GM19025 (cell line): ENCODE results near the gene UGT1A9.
"Not testable (repeated sequence)": the region's sequence is repeated elsewhere in the genome, so short reads cannot be mapped to it uniquely, and the experiment has no call there.

Source experiments
- ATAC-seq: cut with Tn5 transposase; IDR thresholded peaks from one replicate; pipeline ENCODE4 v1.9.1; 2021; ENCODE audit warnings: mild to moderate bottlenecking, low read depth, moderate library complexity; ENCODE audit not compliant: unreplicated experiment

Gene UGT1A9

DNA sequence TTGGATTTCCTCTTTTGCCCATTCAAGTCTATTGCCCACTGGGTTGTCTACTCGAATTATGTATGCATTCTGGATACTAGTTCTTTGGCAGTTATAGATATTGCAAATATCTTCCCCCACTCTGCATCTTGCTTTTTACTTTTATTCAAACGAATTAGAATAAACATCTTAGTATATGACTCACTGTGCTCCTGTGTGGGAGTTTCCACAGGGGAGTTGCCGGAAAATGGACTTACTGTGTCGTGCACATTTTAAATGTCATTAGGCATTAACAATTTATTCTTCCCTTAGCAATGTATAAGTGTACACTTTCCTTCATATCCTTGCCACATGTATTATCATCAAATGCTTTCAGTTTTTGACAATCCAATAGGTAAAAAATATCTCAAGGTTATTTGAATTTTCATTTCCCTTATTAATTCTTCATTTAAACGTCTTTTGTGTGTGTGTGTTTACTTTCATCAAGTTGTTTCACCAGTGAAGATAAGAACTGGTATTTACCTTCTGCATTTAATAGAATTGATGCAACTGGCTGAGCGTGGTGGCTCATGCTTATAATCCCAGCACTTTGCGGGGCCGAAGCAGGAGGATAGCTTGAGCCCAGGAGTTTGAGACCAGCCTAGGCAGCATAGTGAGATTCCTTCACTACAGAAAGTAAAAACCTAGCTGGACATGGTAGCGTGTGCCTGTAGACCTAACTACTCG lies 36.4 kb downstream of the UGT1A9 start:
- ATAC-seq, result no peak

DNA sequence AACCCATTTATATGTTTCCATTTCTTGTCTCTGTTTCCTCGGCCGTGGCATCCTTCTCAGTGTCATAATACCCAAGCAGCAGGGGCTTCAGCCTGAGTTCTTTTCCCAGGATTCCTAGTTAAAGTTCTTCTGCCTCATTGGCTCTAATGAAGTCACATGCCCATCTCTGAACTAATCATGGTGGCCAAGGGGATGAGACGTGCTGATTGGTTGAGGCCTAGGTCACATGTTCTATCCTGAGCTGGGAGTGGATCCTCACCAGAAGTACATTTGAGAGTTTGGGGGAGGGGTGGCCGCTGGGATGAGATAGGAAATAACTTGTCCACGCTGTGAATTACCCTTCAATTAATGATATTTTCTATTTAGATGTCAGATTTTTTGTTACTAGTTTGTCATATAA lies 37.2 kb downstream of the UGT1A9 start:
- no peak for ATAC-seq

DNA sequence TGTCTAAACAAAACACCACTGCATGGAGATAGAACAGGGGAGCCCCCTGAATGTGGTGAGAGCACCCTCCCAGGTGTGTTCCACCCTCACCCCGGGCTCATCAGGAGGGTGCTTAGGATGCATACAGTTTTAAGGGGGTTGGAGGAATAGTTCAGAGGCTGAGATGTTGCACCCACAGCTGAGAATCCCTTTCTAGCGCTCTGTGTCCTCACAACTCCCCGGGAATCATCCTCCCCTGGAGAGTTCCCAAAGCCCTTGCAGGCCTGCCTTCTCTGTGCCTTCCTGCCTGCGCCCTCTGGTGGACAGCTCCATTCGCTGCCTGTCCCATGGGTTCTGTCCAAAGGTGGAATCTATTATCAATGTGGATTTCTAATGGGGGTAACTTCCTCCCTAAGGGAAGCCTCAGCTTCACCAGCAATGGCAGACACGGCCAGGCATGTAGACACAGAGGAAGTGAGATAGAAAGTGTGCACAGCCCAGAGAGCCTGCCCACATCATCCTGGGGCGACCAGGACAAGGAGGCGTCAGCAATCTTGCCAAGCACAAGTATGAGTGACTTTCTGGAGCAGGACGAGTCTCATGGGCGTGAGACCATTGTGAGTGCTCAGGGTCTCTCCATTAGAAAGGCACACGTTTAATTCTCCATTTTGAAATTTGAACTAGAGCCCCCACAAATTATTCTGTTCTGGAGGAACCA lies 39.8 kb downstream of the UGT1A9 start:
- peak; percentile 53 for ATAC-seq

DNA sequence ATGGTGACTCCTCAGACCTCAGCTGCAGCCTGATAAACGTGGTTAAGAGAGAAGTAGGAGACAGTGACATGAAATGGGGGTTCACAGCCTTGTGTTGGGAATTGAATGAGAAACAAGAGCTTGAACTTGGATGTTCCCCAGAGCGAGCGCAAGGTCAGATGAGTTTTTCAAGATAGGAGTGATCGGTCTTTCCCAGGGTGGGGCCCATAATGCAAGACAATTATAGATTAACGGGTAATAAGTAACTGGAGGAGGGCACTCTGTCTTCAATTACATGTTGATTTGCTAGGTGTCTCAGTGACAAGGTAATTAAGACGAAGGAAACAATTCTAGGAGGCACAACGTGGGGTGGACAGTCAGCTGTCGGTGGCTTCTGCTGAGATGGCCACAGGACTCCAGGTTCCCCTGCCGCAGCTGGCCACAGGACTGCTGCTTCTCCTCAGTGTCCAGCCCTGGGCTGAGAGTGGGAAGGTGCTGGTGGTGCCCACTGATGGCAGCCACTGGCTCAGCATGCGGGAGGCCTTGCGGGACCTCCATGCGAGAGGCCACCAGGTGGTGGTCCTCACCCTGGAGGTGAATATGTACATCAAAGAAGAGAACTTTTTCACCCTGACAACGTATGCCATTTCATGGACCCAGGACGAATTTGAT lies 41.0 kb downstream of the UGT1A9 start, which contains the start of gene UGT1A5:
UGT1A5 (plus strand) TSS at position 297 of the 651 bp plus-strand sequence; CDS start at position 382, 85 bp downstream.
- ATAC-seq, result no peak

DNA sequence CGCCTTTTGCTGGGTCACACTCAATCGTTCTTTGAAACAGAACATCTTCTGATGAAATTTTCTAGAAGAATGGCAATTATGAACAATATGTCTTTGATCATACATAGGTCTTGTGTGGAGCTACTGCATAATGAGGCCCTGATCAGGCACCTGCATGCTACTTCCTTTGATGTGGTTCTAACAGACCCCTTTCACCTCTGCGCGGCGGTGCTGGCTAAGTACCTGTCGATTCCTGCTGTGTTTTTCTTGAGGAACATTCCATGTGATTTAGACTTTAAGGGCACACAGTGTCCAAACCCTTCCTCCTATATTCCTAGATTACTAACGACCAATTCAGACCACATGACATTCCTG lies 41.5 kb downstream of the UGT1A9 start:
- ATAC-seq, result no peak

DNA sequence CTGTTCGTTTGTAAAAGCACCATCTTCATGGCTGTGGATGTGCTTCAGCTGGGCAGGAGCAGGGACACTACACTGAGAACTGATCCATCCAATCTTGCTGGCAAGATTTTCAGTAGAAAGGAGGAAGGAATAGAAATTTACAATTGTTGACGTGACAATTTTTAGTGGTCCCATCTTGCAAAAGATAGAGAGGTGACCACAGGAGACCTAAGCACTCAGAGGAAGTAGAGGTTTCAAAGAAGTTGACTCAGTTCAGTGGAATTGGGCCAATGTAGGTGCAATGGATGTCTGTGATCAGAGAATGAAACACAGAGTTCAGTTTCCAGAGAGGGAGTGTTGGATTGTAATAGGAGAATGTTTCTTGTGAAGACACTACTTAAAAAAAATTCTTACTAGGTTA lies 42.4 kb downstream of the UGT1A9 start:
- ATAC-seq, result no peak

DNA sequence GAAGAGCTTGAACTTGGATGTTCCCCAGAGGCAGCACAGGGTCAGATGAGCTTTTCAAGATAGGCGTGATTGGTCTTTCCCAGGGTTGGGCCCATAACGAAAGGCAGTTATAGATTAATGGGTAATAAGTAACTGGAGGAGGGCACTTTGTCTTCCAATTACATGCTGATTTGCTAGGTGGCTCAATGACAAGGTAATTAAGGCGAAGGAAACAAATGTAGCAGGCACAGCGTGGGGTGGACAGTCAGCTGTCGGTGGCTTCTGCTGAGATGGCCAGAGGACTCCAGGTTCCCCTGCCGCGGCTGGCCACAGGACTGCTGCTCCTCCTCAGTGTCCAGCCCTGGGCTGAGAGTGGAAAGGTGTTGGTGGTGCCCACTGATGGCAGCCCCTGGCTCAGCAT lies 46.9 kb downstream of the UGT1A9 start, which contains the start of gene UGT1A4:
UGT1A4 (plus strand) TSS at position 185 of the 400 bp plus-strand sequence; CDS start at position 270, 85 bp downstream.
- ATAC-seq, result no peak

DNA sequence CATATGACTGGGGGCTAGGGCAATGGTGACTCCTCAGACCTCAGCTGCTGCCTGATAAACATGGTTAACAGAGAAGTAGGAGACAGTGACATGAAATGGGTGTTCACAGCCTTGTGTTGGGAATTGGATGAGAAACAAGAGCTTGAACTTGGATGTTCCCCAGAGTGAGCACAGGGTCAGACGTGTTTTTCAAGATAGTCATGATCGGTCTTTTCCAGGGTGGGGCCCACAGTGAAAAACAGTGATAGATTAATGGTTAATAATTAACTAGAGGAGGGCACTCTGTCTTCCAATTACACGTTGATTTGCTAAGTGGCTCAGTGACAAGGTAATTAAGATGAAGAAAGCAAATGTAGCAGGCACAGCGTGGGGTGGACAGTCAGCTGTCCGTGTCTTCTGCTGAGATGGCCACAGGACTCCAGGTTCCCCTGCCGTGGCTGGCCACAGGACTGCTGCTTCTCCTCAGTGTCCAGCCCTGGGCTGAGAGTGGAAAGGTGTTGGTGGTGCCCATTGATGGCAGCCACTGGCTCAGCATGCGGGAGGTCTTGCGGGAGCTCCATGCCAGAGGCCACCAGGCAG lies 57.1 kb downstream of the UGT1A9 start, which contains the start of gene UGT1A3:
UGT1A3 (plus strand) TSS at position 320 of the 579 bp plus-strand sequence; CDS start at position 405, 85 bp downstream.
- ATAC-seq, result no peak

DNA sequence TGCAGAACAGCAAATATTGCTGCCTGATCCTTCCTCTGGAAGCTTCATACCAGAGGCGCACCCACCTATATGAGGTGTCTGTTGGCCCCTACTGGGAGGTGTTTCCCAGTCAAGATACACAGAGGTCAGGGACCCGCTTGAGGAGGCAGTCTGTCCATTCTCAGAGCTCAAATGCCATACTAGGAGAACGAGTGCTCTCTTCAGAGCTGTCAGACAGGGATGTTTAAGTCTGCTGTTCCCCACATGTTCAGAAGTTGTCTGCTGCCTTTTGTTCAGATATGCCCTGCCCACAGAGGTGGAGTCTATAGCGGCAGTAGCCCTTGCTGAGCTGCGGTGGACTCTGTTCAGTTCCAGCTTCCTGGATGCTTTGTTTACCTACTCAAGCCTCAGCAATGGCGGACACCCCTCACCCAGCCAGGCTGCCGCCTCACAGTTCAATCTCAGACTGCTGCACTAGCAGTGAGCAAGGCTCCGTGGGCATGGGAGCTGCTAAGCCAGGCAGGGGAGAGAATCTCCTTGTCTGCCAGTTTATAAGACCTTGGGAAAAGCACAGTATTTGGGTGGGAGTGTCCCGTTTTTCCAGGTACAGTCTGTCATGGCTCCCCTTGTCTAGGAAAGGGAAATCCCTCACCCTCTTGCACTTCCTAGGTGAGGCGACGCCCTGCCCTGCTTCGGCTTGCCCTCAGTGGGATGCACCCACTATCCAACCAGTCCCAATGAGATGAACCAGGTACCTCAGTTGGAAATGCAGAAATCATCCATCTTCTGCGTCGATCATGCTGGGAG lies 65.4 kb downstream of the UGT1A9 start:
- not testable (repeated sequence) for ATAC-seq

DNA sequence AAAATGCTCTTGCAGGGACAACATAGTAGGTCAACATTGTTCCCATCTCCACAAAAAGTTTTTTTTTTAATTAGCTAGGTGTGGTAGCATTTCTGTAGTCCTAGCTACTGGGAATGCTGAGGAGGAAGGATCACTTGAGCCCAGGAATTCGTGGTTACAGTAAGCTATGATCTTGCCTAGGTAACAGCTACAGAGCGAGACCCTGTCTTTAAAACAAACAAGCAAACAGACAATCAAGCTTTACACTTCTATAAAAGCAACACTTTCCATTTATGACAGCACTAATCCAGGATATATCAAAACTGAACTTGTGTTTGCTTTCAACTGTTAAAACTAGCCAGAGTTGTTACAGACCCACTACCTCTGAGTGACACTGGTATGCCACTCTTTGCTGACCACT lies 69.2 kb downstream of the UGT1A9 start:
- no peak for ATAC-seq

DNA sequence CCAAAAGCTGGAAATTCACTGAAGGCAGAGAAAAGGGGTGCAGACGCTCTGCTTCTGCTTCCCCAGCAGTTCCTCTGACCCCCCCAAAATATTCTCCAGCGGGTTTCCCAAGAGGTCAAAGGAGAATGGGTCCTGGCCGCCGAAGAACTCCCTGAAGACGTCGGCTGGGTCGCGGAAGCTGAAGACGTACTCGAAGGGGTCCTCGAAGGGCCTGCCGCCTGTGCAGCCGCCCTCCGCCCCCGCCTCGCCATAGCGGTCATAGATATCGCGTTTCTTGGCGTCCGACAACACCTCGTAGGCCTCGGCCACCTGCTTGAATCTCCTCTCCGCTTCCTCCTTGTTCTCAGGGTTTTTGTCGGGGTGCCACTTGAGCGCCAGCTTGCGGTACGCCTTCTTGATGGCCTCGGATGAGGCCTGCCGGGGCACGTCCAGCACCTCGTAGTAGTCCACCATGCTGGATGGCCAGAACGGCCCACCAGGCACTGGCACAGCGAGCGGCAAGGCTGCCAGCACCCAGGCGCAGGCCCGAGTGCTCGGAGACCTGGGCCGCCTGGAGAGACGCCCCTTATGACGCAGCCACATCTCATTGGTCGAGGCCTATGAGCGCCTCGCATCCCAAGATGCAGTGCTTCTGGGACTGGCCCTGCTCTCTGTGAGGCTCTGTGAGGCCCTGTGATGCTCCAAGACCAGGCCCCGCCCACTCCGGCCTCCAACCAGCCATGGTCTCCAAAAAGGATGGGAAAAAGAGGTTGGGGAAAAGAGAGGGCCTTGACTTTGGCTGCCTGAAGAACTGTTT lies 72.0 kb downstream of the UGT1A9 start:
- ATAC-seq, result no peak

DNA sequence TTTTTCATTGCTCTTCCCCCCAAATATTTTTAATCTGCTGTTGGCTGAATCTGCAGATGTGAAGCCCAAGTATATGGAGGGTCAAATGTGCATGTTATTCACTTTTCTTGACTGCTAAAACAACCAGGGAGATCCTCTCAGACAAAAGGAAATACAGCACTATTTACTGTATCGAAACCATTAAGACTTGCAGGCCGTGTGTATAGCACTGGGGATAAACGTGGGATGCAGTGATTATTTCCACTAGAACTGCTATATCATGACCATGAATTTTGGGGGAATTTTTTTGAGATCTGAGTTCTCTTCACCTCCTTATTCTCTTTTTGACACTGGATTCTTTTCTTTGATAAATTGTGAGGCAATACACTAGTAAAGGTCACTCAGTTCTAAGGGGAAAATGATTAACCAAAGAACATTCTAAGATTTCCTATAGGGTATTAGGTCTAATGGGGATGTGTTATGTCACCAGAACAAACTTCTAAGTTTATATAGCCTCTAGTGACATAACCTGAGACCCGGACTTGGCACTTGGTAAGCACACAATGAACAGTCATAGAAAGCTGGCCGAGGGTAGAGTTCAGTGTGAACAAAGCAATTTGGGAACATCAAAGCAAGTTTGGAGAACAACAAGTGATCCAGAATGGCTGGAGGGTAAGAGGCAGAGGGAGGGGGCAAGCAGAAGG lies 73.5 kb downstream of the UGT1A9 start:
- no peak for ATAC-seq

DNA sequence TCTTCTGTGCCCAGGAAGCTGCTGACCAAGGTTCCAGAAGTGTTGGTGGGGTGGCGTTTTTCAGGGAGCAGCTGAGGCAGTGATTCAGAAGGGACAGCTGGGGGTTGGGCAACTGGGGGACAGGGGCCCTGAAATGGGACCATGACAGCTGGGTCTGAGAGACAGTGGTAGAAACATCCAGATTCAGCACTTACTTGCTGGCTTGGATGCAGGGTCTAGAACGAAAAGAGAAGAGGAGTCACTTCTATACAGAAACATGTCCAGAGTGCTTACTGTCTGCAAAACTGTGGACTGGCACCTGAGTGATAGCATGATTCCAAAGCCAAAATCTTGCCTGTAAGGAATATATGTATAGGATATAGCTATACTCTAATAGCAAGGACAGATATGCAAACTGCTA lies 74.1 kb downstream of the UGT1A9 start:
- not testable (repeated sequence) for ATAC-seq

DNA sequence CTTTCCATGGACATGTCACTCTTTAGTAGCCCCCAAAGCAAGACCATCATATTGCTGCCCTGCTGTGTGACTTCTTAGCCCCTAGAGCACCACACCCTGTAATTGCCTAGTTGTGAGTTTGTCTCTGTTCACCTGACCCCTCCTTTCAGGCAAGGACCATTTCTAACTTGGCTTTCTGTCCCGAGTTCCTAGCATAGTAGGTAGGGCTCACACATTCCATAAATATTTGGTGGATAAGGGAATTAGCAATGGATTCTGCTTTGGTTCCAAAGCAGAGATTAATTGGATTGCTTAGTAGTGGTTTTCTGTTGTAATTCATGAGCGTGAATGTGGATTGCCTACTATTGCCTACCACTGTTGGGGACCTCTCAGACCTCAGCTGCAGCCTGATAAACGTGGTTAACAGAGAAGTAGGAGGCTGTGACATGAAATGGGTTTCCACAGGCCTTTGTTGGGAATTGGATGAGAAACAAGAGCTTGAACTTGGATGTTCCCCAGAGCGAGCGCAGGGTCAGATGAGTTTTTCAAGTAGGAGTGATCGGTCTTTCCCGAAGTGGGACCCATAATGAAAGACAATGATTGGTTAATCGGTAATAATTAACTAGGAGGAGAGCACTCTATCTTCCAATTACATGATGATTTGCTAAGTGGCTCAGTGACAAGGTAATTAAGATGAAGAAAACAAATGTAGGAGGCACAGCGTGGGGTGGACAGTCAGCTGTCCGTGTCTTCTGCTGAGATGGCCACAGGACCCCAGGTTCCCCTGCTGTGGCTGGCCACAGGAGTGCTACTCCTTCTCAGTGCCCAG lies 75.0 kb downstream of the UGT1A9 start:
- ATAC-seq, result no peak

DNA sequence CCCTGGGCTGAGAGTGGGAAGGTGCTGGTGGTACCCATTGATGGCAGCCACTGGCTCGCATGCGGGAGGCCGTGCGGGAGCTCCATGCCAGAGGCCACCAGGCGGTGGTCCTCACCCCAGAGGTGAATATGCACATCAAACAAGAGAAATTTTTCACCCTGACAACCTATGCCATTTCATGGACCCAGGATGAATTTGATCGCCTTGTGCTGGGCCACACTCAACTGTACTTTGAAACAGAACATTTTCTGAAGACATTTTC lies 75.5 kb downstream of the UGT1A9 start:
- no peak for ATAC-seq

DNA sequence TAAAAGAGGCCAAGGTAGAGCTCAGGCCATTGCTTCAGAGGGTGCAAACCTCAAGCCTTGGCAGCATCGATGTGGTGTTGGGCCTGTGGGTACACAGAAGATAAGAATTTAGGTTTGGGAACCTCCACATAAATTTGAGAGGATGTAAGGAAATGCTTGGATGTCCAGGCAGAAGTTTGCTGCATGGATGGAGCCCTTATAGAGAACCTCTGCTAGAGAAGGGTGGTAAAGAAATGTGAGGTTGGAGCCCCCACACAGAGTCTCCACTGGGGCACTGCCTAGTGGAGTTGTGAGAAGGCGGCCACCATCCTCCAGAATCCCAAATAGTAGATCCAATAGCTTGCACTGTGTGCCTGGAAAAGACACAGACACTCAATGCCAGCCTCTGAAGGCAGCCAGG lies 79.0 kb downstream of the UGT1A9 start:
- not testable (repeated sequence) for ATAC-seq

DNA sequence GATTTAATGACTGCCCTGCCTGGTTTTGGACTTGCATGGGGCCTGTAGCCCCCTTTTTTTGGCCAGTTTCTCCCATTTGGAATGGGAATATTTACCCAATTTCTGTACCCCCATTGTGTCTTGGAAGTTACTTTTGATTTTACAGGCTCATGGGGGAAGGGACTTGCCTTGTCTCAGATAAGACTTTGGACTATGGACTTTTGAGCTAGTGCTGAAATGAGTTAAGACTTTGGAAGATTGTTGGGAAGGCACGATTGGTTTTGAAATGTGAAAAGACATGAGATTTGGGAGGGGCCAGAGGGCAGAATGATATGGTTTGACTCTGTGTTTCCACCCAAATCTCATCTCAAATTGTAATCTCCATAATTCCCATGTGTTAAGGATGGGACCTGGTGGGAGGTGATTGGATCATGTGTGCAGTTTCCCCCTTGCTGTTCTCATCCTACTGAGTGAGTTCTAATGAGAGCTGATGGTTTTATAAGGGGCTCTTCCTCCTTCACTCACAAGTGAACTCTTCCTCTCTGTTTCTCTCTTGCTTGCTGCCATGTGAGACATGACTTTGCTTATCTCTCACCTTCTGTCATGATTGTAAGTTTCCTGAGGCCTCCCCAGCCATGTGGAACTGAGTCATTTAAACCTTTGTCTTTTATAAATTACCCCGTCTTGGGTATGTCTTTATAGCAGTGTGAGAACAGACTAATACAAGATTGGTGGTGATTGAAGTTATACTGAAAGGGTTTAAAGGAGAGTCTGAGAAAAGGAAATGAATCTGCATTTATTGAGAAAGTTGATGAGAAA lies 79.7 kb downstream of the UGT1A9 start:
- ATAC-seq, result not testable (repeated sequence)
